Peyer's patch (tissue), 4 donors: ENCODE data around the gene ENOX2.

Experiments
- POLR2A ChIP-seq, 2 donors: fragments of 450-650 bp; IDR thresholded peaks; one replicate each; pipeline ENCODE4 v1.5.1; 2017; ENCODE audit warnings: antibody characterized with exemption in 2 of 2, mild to moderate bottlenecking in 2 of 2, moderate library complexity in 2 of 2
- TF ChIP-seq, protein P1 (sequence below), 6 experiments: fragments of 450-650 bp in 4 of 6; fragments of 200-600 bp in 2 of 6; sonication (generic) in 1 of 6; IDR thresholded peaks; one replicate each; pipeline ENCODE4 v1.5.1; 2017 to 2019; ENCODE audit warnings: antibody characterized with exemption in 6 of 6, mild to moderate bottlenecking in 3 of 6, moderate library complexity in 1 of 6

DNA sequence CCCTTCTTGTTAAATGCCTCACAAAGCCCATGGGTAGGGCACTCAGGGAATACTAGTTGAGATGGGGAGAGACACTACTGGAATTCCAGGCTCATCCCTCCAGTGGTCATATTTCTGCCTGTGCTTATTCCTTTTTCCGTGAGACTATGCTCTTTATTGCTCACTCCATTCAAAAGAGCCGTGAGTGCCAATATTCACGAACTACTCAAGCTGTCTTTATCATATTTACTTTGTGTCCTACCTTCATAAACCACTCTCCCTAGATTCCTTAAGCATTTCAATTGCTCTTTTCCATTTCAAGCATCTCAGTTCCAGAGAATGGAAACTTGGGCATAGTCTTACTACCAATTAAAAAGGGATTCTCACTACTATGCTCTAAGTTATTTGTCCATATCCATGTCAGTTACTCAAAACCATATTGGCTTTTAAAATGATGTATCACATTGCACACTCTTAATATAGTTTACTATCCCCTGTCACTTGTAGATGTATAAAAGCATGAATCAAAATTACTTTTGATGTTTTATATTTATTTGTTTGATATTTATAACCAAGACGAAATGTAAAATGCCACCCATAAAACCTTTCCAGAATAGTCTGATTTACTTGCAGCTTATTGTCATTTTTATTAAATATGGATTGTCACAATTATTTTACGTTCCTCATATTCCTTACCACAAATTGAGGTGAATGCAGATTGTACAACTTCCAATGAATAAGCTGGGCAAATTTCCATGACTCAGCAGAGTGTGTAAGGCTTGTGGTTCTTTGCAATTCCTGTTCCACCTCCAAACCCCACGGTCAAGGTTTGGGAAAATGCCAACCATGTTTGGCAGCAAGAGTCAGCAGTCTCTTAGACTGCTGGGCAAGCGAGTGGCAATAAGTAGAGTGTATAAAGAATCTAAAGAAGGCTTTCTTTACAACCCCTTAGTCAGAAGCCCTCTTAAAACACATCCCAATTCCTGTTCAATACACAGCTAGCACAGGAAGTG is 24.4 kb downstream of the ENOX2 start:
- TF ChIP-seq, protein P1, sequence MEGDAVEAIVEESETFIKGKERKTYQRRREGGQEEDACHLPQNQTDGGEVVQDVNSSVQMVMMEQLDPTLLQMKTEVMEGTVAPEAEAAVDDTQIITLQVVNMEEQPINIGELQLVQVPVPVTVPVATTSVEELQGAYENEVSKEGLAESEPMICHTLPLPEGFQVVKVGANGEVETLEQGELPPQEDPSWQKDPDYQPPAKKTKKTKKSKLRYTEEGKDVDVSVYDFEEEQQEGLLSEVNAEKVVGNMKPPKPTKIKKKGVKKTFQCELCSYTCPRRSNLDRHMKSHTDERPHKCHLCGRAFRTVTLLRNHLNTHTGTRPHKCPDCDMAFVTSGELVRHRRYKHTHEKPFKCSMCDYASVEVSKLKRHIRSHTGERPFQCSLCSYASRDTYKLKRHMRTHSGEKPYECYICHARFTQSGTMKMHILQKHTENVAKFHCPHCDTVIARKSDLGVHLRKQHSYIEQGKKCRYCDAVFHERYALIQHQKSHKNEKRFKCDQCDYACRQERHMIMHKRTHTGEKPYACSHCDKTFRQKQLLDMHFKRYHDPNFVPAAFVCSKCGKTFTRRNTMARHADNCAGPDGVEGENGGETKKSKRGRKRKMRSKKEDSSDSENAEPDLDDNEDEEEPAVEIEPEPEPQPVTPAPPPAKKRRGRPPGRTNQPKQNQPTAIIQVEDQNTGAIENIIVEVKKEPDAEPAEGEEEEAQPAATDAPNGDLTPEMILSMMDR (IDR thresholded peaks at IDR 0.05) = no peak
- TF ChIP-seq POLR2A (IDR thresholded peaks at IDR 0.05) = no peak
